Forelimb muscle (tissue), 1 donor: ENCODE results near the gene SF3B2. TPM values are rescaled to one million over a fixed set of nuclear protein-coding genes. Genes with fewer than 3 reads are reported as not detected.
"Not testable (repeated sequence)": the region's sequence is repeated elsewhere in the genome, so short reads cannot be mapped to it uniquely, and the experiment has no call there.

Experiments
- DNase-seq: peaks from one replicate; pipeline ENCODE4 v3.0.0-alpha.2; 2013; ENCODE audit warnings: low read depth
- polyA plus RNA-seq: library from polyadenylated mRNA; unstranded; fragments of 120-200 nt; gene quantifications from one replicate; pipeline ENCODE4 v1.2.1, GENCODE V29; 2013; ENCODE audit not compliant: insufficient read length

SF3B2 gene
- polyA plus RNA-seq, 1 donor = 121 TPM

- no peak for DNase-seq
These were observed 36.0 kb upstream of the SF3B2 start for GRCh38 chr11:66015936-66016792.

GRCh38 chr11:66016793-66017177 lies 35.4 kb upstream of the SF3B2 start:
- no peak for DNase-seq

GRCh38 chr11:66017321-66017720 lies 34.8 kb upstream of the SF3B2 start:
- no peak for DNase-seq

DNA sequence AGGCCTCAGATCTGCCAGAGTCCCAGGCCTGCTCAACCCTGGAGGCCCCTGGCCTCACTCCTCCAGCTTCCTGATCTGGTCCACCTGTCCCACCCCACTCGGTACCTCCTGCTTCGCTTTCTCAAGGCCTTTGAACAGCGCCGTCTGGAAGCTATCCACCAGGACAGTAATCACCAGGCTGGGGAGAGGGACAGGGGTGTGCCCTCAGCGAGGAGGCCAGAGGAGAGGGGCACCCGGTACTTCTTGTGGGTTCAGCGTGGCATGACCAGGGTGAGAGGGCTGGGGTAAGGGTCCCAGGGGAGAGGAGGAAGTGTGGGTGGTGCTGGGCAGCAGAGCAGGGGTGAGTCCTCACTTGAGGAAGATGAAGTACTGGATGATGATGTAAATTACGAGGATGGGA lies 32.0 kb upstream of the SF3B2 start:
- DNase-seq = no peak

- no peak for DNase-seq
These were observed 31.4 kb upstream of the SF3B2 start for GRCh38 chr11:66020618-66021357.

- DNase-seq = no peak
These were observed 29.6 kb upstream of the SF3B2 start for GRCh38 chr11:66022401-66023185.

- not testable (repeated sequence) for DNase-seq
These were observed 29.1 kb upstream of the SF3B2 start for GRCh38 chr11:66023186-66023440.

- DNase-seq = no peak
These were observed 26.1 kb upstream of the SF3B2 start, which contains the start of gene CATSPER1 for GRCh38 chr11:66026017-66026529. TSS of gene CATSPER1 (minus strand) at chr11:66026479. CDS start at chr11:66026379, 100 bp downstream.

DNA sequence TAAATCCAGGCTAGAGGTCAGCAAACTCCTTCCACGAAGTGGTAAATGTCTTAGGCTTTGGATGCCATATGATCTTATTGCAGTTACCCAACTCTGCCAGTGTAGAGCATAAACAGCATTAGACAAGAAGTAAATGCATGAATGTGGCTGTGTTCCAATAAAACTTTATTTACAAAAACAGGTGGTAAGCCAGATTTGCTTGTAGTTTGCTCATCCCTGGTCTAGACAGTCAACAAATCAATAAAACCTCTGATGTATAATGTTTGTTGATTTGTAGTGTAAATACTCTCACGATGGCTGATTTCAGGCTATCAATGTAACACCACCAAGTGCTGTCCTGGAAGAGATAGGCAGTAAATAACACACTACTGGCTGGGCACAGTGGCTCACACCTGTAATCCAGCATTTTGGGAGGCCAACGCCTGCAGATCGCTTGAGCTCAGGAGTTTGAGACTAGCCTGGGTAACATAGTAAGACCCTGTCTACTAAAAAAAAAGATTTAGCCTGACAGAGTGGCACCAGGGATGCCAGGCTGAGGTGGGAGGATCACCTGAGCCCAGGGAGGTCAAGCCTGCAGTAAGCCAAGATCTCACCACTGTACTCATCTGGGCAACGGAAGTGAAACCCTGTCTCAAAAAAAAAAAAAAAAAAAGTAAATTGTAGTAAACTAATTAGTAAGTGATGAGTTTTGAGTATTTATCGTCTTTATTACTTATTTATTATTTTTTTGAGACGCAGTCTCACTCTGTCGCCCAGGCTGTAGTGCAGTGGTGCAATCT lies 19.0 kb upstream of the SF3B2 start:
- no peak for DNase-seq

GRCh38 chr11:66035653-66036333 lies 16.4 kb upstream of the SF3B2 start:
- no peak for DNase-seq

GRCh38 chr11:66036334-66036710 lies 15.8 kb upstream of the SF3B2 start:
- no peak for DNase-seq

- no peak for DNase-seq
These were observed 14.8 kb upstream of the SF3B2 start for GRCh38 chr11:66037327-66037726.

- no peak for DNase-seq
These were observed 12.4 kb upstream of the SF3B2 start for GRCh38 chr11:66039765-66040164.

GRCh38 chr11:66042227-66042995 lies 9.8 kb upstream of the SF3B2 start:
- no peak for DNase-seq

- no peak for DNase-seq
These were observed 8.9 kb upstream of the SF3B2 start for GRCh38 chr11:66042996-66043906.

- DNase-seq = no peak
These were observed 7.4 kb upstream of the SF3B2 start for GRCh38 chr11:66044757-66045156.

- DNase-seq = no peak
These were observed 7.0 kb upstream of the SF3B2 start for GRCh38 chr11:66045177-66045639.

GRCh38 chr11:66046901-66047300 lies 5.3 kb upstream of the SF3B2 start:
- DNase-seq = no peak
